Spleen (tissue), 7 donors: ENCODE data around the gene C1orf226.

ENCODE experiments used
- POLR2A ChIP-seq, 3 donors: fragments of 450-650 bp; IDR thresholded peaks; one replicate each; pipeline ENCODE4 v1.5.1; 2017; ENCODE audit warnings: antibody characterized with exemption in 3 of 3, mild to moderate bottlenecking in 1 of 3
- POLR2AphosphoS5 ChIP-seq, 3 donors: sonication (generic); formaldehyde crosslinking; IDR thresholded peaks; one replicate each; pipeline ENCODE4 v1.5.1; 2017; ENCODE audit warnings: antibody characterized with exemption in 3 of 3
- TF ChIP-seq, protein P1 (sequence below), 11 experiments: fragments of 200-600 bp in 7 of 11; fragments of 450-650 bp in 4 of 11; sonication (generic) in 4 of 11; IDR thresholded peaks in 8 of 11; conservative IDR thresholded peaks in 3 of 11; 1 replicate in 7 of 11; 2 replicates in 4 of 11; pipeline versions ENCODE4 v1.4.0 to v1.8.0; 2016 to 2021; ENCODE audit warnings: antibody characterized with exemption in 11 of 11, inconsistent platforms in 4 of 11, mild to moderate bottlenecking in 1 of 11
- donor health status: DM: no; HTN: no; CAD: no; lungs with moderate emphysema.
- donor health status: DM: no; HTN: no; CAD: no.
- donor health status: DM: no; HTN: no; CAD: no.

DNA sequence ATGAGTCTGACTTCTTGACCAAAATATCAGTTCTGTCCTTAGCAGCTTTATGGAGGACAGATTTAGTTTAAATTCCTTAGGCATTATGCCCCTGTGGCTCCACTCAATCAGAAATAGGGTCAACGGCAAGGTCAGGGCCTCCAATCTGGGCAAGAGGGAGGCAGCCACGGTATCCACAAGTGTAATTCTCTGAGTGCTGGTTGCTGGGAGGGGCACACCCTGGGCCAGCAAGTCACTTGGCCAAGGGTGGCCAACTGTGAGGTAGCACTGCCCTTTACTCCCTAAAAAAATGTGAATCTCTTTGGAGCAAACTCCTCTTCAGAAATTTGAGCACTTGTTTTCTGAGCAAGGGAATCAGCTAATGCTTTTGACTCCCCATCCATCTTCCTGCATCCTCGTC lies 17.7 kb upstream of the C1orf226 start:
- TF ChIP-seq POLR2A (IDR thresholded peaks at IDR 0.05): no peak
- no peak for TF ChIP-seq POLR2AphosphoS5 (IDR thresholded peaks at IDR 0.05)
- TF ChIP-seq, protein P1, sequence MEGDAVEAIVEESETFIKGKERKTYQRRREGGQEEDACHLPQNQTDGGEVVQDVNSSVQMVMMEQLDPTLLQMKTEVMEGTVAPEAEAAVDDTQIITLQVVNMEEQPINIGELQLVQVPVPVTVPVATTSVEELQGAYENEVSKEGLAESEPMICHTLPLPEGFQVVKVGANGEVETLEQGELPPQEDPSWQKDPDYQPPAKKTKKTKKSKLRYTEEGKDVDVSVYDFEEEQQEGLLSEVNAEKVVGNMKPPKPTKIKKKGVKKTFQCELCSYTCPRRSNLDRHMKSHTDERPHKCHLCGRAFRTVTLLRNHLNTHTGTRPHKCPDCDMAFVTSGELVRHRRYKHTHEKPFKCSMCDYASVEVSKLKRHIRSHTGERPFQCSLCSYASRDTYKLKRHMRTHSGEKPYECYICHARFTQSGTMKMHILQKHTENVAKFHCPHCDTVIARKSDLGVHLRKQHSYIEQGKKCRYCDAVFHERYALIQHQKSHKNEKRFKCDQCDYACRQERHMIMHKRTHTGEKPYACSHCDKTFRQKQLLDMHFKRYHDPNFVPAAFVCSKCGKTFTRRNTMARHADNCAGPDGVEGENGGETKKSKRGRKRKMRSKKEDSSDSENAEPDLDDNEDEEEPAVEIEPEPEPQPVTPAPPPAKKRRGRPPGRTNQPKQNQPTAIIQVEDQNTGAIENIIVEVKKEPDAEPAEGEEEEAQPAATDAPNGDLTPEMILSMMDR (IDR thresholded peaks at IDR 0.05 in 8 of 11, conservative IDR thresholded peaks at IDR 0.05 in 3 of 11): no peak
